A549 (cell line): ENCODE data around the gene HIGD1C. TPM values are rescaled to one million over a fixed set of nuclear protein-coding genes. Genes with fewer than 3 reads are reported as not detected.

Source experiments
- ATAC-seq, 2 experiments: fragments of 200-7000 bp in 1 of 2; fragments of >200 bp in 1 of 2; cut with Nextera tagmentation in 1 of 2; cut with Tn5 transposase in 1 of 2; 3 replicates each; pipeline versions ENCODE4 v1.8.0 to v1.9.1; 2018 to 2020; ENCODE audit warnings: mild to moderate bottlenecking in 1 of 2, moderate library complexity in 1 of 2
- CTCF ChIA-PET: fragments of 300-600 bp; sonication (Branson Sonifier 250); formaldehyde crosslinking; extraction: SDS; loops from one replicate; lab custom pipeline; 2021; ENCODE audit warnings: antibody characterized with exemption, inconsistent platforms; lab: Yijun Ruan, JAX
- POLR2A ChIA-PET: fragments of 350-600 bp; formaldehyde crosslinking; extraction: SDS; loops from one replicate; lab custom pipeline; 2021; ENCODE audit warnings: antibody characterized with exemption, inconsistent platforms; lab: Yijun Ruan, JAX
- DNase-seq, 2 experiments: peaks; one replicate each; pipeline versions ENCODE4 v3.0.0 to v3.0.0-alpha.2; 2011 to 2016; ENCODE audit warnings: low read depth in 1 of 2, low spot score in 1 of 2
- FAIRE-seq: peaks from 2 replicates; lab custom pipeline; 2011; peaks lifted over from hg19 to GRCh38; lab: Jason Lieb, UNC
- H3K27ac ChIP-seq, 2 experiments: fragments of >200 bp; sonication (Bioruptor Twin); formaldehyde crosslinking; 3 replicates each; pipeline ENCODE4 v1.5.1; 2016 to 2017
- H3K4me1 ChIP-seq: fragments of >200 bp; sonication (Bioruptor Twin); formaldehyde crosslinking; 3 replicates; pipeline ENCODE4 v1.6.1; 2016
- H3K4me2 ChIP-seq: fragments of >200 bp; sonication (Bioruptor Twin); formaldehyde crosslinking; 3 replicates; pipeline ENCODE4 v1.6.1; 2016
- H3K4me3 ChIP-seq: fragments of >200 bp; sonication (Bioruptor Twin); formaldehyde crosslinking; 3 replicates; pipeline ENCODE4 v1.5.1; 2016
- H3K9me3 ChIP-seq: fragments of >200 bp; sonication (Bioruptor Twin); formaldehyde crosslinking; 3 replicates; pipeline ENCODE4 v1.6.1; 2016
- ATOH8 ChIP-seq: fragments of 250-450 bp; sonication (Bioruptor Pico); IDR thresholded peaks from 2 replicates; pipeline ENCODE4 v1.5.0; 2020; ENCODE audit warnings: low read depth, mild to moderate bottlenecking, moderate library complexity
- BCL3 ChIP-seq: fragments of >200 bp; sonication (Bioruptor Twin); formaldehyde crosslinking; IDR thresholded peaks from 3 replicates; pipeline ENCODE4 v1.6.1; 2016
- BHLHE40 ChIP-seq: IDR thresholded peaks from 2 replicates; pipeline ENCODE4 v1.6.1; 2012; ENCODE audit warnings: low read depth, low read length, inconsistent platforms
- CBX2 ChIP-seq: fragments of 200-600 bp; sonication (generic); IDR thresholded peaks from 2 replicates; pipeline ENCODE4 v1.6.1; 2016; ENCODE audit warnings: low read depth, mild to moderate bottlenecking, borderline replicate concordance
- CTCF ChIP-seq: fragments of >200 bp; sonication (Bioruptor Twin); formaldehyde crosslinking; IDR thresholded peaks from 3 replicates; pipeline ENCODE4 v1.5.1; 2016
- ELK1 ChIP-seq: fragments of 150-350 bp; IDR thresholded peaks from 2 replicates; pipeline ENCODE4 v1.6.1; 2014; ENCODE audit warnings: low read depth, mild to moderate bottlenecking, low read length
- EP300 ChIP-seq, 2 experiments: fragments of >200 bp; sonication (Bioruptor Twin); formaldehyde crosslinking; IDR thresholded peaks; 2 replicates in 1 of 2; 3 replicates in 1 of 2; pipeline ENCODE4 v1.6.1; 2016 to 2017
- ESRRA ChIP-seq: fragments of 150-350 bp; IDR thresholded peaks from 2 replicates; pipeline ENCODE4 v1.6.1; 2014; ENCODE audit warnings: mild to moderate bottlenecking, low read length, borderline replicate concordance
- FOSB ChIP-seq: fragments of 250-450 bp; sonication (Bioruptor Pico); IDR thresholded peaks from 2 replicates; pipeline ENCODE4 v1.5.0; 2020; ENCODE audit warnings: mild to moderate bottlenecking, moderate library complexity
- FOSL2 ChIP-seq, 2 experiments: fragments of 450-650 bp in 1 of 2; fragments of >200 bp in 1 of 2; sonication (Bioruptor Twin) in 1 of 2; formaldehyde crosslinking; IDR thresholded peaks; 2 replicates each; pipeline versions ENCODE4 v1.5.0 to v1.6.1; 2016 to 2020; ENCODE audit warnings: mild to moderate bottlenecking in 1 of 2, moderate library complexity in 1 of 2
- GATA3 ChIP-seq: IDR thresholded peaks from 2 replicates; pipeline ENCODE4 v1.6.1; 2012; ENCODE audit warnings: borderline replicate concordance
- HES2 ChIP-seq: fragments of >200 bp; sonication (Bioruptor Twin); formaldehyde crosslinking; IDR thresholded peaks from 2 replicates; pipeline ENCODE4 v1.6.1; 2016
- JUN ChIP-seq, 2 experiments: fragments of >200 bp; sonication (Bioruptor Twin); formaldehyde crosslinking; IDR thresholded peaks; 2 replicates in 1 of 2; 3 replicates in 1 of 2; pipeline ENCODE4 v1.6.1; 2016 to 2017
- JUNB ChIP-seq: fragments of >200 bp; sonication (Bioruptor Twin); formaldehyde crosslinking; IDR thresholded peaks from 2 replicates; pipeline ENCODE4 v1.6.1; 2016
- KDM5A ChIP-seq: fragments of 200-600 bp; sonication (generic); IDR thresholded peaks from 2 replicates; pipeline ENCODE4 v1.6.1; 2016; ENCODE audit warnings: antibody characterized with exemption, mild to moderate bottlenecking
- MAX ChIP-seq: IDR thresholded peaks from 2 replicates; pipeline ENCODE4 v1.6.1; 2012
- MYC ChIP-seq: IDR thresholded peaks from 2 replicates; pipeline ENCODE4 v1.6.1; 2012; ENCODE audit warnings: mild to moderate bottlenecking, inconsistent platforms, low read length, improper control_type of control experiment, borderline replicate concordance
- NPAS2 ChIP-seq: fragments of 250-450 bp; sonication (Bioruptor Pico); IDR thresholded peaks from 2 replicates; pipeline ENCODE4 v1.8.0; 2022; ENCODE audit warnings: mild to moderate bottlenecking, moderate library complexity, borderline replicate concordance
- PHF8 ChIP-seq: fragments of 200-600 bp; sonication (generic); IDR thresholded peaks from 2 replicates; pipeline ENCODE4 v1.6.1; 2016; ENCODE audit warnings: low read depth, mild to moderate bottlenecking, antibody characterized with exemption, moderate library complexity, borderline replicate concordance
- POLR2AphosphoS2 ChIP-seq: conservative IDR thresholded peaks from 2 replicates; pipeline ENCODE4 v1.6.1; 2012; ENCODE audit warnings: low read length, improper control_type of control experiment, inconsistent platforms
- RARB ChIP-seq: fragments of 250-450 bp; sonication (Bioruptor Pico); IDR thresholded peaks from 2 replicates; pipeline ENCODE4 v1.8.0; 2021; ENCODE audit warnings: mild to moderate bottlenecking, moderate library complexity
- SREBF2 ChIP-seq: fragments of 450-650 bp; IDR thresholded peaks from 2 replicates; pipeline ENCODE4 v1.6.1; 2014; ENCODE audit warnings: mild to moderate bottlenecking, moderate library complexity
- WGBS: methylation state at CpG from one replicate; pipeline ENCODE4 v1.1.6; 2017; ENCODE audit errors: missing lambda C conversion rate; 5-methylcytosine and 5-hydroxymethylcytosine counted together
- polyA plus RNA-seq, 4 experiments: library from polyadenylated mRNA; depleted of rRNA in 3 of 4; stranded (reverse); fragments of >200 nt; fragmentation: RNase III in 1 of 4; extraction: RNeasy Plus Mini Kit Qiagen cat#74134 plus additional on column Dnase treatment in 1 of 4; gene quantifications; 2 replicates in 3 of 4; 3 replicates in 1 of 4; pipeline ENCODE4 v1.2.3, GENCODE V29; 2011 to 2017

Gene HIGD1C
- polyA plus RNA-seq, 2 of the 4 experiments (the other 2 are of a cell fraction), result not detected

GRCh38 chr12:50990791-50991190 is 38.4 kb downstream of the HIGD1C start:
- DNase-seq (no peak), FAIRE-seq (no peak), ATAC-seq (no peak)
- CTCF ChIA-PET, result interaction anchor here (1.3 to 8.5 kb wide), 3 partner anchors 12 to 225 kb away, joined by 5 to 109 read pairs (median 72); partner anchors contain the start of gene ATF1
- Histone ChIP-seq H3K4me3 (no peak overlapping the region), H3K9me3 (no peaks in the 10 kb centered on the region), H3K4me2 (no peak overlapping the region), H3K27ac (no peak overlapping the region), H3K4me1 (no peaks in the 10 kb centered on the region)
- 92% methylated on average over 3 of the region's 3 CpGs for WGBS
- POLR2A ChIA-PET, result no interaction called here
- no peak for TF ChIP-seq POLR2AphosphoS2
- TF ChIP-seq BCL3, result no peak
- TF ChIP-seq EP300 (IDR thresholded peaks at IDR 0.05), result no peak
- no peak for TF ChIP-seq ELK1
- TF ChIP-seq JUNB, result no peak
- no peak for TF ChIP-seq NPAS2
- TF ChIP-seq CTCF, result no peak
- TF ChIP-seq MAX, result no peak
- TF ChIP-seq FOSB (CRISPR knock-in tag), result no peak
- TF ChIP-seq JUN (IDR thresholded peaks at IDR 0.05), result no peak
- TF ChIP-seq GATA3, result no peak
- no peak for TF ChIP-seq SREBF2
- no peak for TF ChIP-seq ESRRA
- TF ChIP-seq HES2, result no peak
- no peak for TF ChIP-seq FOSL2 (IDR thresholded peaks at IDR 0.05)
- TF ChIP-seq FOSL2 (CRISPR knock-in tag; IDR thresholded peaks at IDR 0.05), result no peak
- no peak for TF ChIP-seq MYC
- no peak for TF ChIP-seq RARB
- no peak for TF ChIP-seq KDM5A
- no peak for TF ChIP-seq PHF8

GRCh38 chr12:50991291-50991690 is 38.9 kb downstream of the HIGD1C start:
- Histone ChIP-seq H3K4me1 (no peaks in the 10 kb centered on the region), H3K27ac (no peak overlapping the region), H3K9me3 (no peaks in the 10 kb centered on the region), H3K4me2 (no peak overlapping the region), H3K4me3 (no peak overlapping the region)
- CTCF ChIA-PET, result interaction anchor here (1.3 kb wide), 1 partner anchor 12 kb away, joined by 5 read pairs; no protein-coding TSS in a partner anchor
- WGBS, result 94% methylated on average over 6 of the region's 6 CpGs
- FAIRE-seq (no peak), ATAC-seq (no peak), DNase-seq (no peak)
- POLR2A ChIA-PET, result no interaction called here
- no peak for TF ChIP-seq KDM5A
- TF ChIP-seq MYC, result no peak
- TF ChIP-seq FOSB (CRISPR knock-in tag), result no peak
- TF ChIP-seq BHLHE40, result no peak
- no peak for TF ChIP-seq CBX2
- TF ChIP-seq ATOH8, result no peak
